Subcutaneous adipose tissue (tissue), 4 donors: Measurements from ENCODE around the gene DBNDD1. TPM values are rescaled to one million over a fixed set of nuclear protein-coding genes. Genes with fewer than 3 reads are reported as not detected.

Source experiments
- total RNA-seq, 4 donors: library from RNA; depleted of rRNA; stranded (reverse); fragments of >200 nt; gene quantifications; one replicate each; pipeline ENCODE4 v1.1.0, GENCODE V29; 2016
- TF ChIP-seq, protein P1 (sequence below): fragments of 450-650 bp; IDR thresholded peaks from one replicate; pipeline ENCODE4 v1.5.1; 2016; ENCODE audit warnings: low read depth, mild to moderate bottlenecking, control low read depth, antibody characterized with exemption, moderate library complexity

DBNDD1 gene
- total RNA-seq, 4 donors from 2014 or later = 1.3 to 1.4 TPM; not detected in 2

DNA sequence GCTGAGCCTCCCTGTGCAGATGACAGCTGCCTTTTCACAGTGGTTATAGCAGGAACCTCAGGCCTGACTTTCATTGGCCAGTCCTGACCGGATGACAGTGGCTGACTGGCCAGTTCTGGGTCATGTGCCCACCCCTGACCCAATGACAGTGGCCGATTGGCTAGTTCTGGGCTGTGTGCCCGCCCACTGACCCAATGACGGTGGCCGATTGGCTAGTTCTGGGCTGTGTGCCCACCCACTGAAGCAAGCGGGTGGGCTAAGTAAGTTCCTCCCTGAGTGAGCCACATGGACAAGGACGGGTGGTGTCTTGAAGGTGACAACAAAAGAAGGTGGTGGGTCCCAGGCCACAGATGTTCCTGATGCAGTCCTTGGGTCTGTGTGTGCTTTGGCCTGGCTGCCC is 61.2 kb downstream of the DBNDD1 start:
- TF ChIP-seq, protein P1, sequence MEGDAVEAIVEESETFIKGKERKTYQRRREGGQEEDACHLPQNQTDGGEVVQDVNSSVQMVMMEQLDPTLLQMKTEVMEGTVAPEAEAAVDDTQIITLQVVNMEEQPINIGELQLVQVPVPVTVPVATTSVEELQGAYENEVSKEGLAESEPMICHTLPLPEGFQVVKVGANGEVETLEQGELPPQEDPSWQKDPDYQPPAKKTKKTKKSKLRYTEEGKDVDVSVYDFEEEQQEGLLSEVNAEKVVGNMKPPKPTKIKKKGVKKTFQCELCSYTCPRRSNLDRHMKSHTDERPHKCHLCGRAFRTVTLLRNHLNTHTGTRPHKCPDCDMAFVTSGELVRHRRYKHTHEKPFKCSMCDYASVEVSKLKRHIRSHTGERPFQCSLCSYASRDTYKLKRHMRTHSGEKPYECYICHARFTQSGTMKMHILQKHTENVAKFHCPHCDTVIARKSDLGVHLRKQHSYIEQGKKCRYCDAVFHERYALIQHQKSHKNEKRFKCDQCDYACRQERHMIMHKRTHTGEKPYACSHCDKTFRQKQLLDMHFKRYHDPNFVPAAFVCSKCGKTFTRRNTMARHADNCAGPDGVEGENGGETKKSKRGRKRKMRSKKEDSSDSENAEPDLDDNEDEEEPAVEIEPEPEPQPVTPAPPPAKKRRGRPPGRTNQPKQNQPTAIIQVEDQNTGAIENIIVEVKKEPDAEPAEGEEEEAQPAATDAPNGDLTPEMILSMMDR = no peak

DNA sequence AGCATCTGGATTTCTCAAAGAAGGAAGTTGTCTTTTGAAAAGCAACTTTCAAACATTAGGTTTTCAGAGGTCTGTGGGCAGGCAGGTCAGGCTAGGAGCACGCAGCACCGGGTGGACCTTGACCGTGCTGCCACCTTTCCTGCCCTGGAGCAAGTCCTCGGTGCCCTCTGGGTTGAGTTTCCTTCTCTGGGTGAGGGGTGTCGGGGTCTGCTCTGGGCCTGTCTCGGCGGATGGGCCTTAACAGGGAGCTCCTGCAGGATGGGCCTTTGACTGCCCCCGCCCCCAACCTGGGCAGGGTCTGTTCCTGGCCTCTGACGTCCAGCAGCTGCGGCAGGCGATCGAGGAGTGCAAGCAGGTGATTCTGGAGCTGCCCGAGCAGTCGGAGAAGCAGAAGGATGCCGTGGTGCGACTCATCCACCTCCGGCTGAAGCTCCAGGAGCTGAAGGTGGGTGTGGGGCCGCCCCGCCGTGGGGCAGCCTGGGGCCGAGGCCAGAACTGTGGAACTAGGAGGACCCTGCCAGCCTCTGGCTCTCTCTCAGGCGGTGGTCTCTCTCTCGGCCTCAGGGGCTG is 62.0 kb downstream of the DBNDD1 start:
- TF ChIP-seq, protein P1 = no peak

DNA sequence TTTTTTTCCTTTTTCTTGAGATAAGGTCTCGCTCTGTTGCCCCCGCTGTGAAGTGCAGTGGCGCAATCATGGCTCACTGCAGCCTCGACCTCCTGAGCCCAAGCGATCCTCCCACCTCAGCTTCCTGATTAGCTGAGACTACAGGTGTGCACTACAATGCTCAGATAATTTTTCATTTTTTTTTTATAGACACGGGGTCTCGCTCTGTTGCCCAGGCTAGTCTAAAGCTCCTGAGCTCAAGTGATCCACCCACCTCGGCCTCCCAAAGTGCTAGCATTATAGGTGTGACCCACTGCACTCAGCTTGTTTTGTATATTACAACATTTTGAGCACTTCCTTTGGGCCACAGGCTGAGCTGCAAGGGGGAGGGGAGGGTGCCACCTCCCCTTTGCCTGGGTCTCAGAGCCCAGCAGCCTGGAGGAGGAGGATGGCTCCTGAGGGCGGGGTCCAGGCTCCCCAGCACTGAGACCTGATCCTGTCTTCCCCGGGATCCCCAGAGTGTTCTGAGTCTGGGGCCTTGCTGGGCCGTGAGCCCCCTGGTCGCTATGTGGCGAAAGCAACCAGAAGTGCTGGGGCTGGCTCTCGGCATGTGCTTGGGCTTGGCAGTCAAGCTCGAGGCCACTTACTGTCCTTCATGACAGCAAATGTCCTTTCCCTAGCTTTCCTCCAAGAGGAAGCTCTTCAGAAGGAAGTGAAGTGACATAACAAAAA is 62.6 kb downstream of the DBNDD1 start:
- TF ChIP-seq, protein P1 = no peak

DNA sequence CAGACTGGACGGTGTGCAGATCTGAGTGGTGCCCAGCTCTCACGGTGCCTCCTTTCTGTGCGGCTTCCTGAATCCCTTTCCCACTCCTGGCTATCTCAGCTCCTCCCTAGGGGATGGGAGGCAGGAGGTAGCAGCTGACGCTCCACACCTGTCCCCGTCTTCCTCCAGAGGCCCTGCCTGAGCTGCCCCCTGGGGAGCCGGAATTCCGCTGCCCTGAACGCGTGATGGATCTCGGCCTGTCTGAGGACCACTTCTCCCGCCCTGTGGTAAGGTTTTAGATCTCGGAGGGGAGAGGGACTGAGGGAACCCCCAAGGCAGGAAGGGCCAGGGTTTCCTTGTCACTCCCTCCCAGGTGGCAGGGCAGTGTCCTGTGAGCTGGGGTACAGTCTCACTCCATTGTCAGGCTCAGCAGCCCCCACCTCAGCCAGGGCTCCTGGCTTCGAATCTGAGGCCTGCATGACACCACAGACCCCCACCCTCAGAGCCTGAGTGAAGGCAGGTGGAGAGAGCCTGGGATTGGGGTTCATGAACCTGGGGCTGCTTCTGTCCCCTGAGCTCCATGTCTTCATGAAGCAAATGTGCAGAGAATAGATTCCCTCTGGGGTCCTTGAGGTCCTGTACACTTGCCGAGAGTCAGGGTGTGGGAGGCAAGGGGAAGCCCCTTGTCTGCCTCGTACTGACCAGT is 64.1 kb downstream of the DBNDD1 start:
- TF ChIP-seq, protein P1 = no peak

Other genes starting within 250 kb of the DBNDD1 start
- 1 to 10 TPM; 2.1 to 9.5 (median 3.7) TPM for gene FANCA, start 202.8 kb downstream of the DBNDD1 start, total RNA-seq
- gene SPIRE2, start 191.0 kb downstream of the DBNDD1 start, total RNA-seq = 1 to 10 TPM; 1.1 to 5.1 (median 3.0) TPM
- 100 to 1,000 TPM; 147 to 240 (median 148) TPM for gene TCF25, start 145.9 kb downstream of the DBNDD1 start, total RNA-seq
- gene MC1R, start 100.6 kb downstream of the DBNDD1 start, total RNA-seq = 1 to 10 TPM in 3 of 4 donors, under 1 TPM in 1; 0.98 to 5.3 (median 3.8) TPM
- gene TUBB3, start 96.1 kb downstream of the DBNDD1 start, total RNA-seq = 1 to 10 TPM in 2 of 4 donors, not detected in 2; 1.8 to 7.0 TPM
- 10 to 100 TPM; 45.7 to 95.4 (median 74.2) TPM for gene DEF8, start 70.7 kb downstream of the DBNDD1 start, total RNA-seq
- gene PRDM7, start 57.9 kb upstream of the DBNDD1 start, total RNA-seq = not detected